Caco-2 (cell line): ENCODE data around the gene RAB1B. TPM values are rescaled to one million over a fixed set of nuclear protein-coding genes. Genes with fewer than 3 reads are reported as not detected.
A peak's percentile ranks its signal among the peaks of the same experiment; 100 is the strongest.

Experiments used
- BruUV-seq: library from RNA; stranded (reverse); fragments of 400-500 nt; replicated peaks from 2 replicates; lab custom pipeline; 2021; lab: Mats Ljungman, UMichigan
- CTCF ChIA-PET: fragments of 300-600 bp; sonication (Branson Sonifier 250); formaldehyde crosslinking; loops from one replicate; lab custom pipeline; 2022; ENCODE audit warnings: antibody characterized with exemption; lab: Charles Lee
- POLR2A ChIA-PET: fragments of 300-600 bp; sonication (Branson Sonifier 250); formaldehyde crosslinking; loops from one replicate; lab custom pipeline; 2022; ENCODE audit warnings: antibody characterized with exemption; lab: Charles Lee
- DNase-seq, 2 experiments: peaks; one replicate each; pipeline versions ENCODE4 v3.0.0 to v3.0.0-alpha.2; 2020 to 2022
- H3K27me3 ChIP-seq: replicated peaks from 2 replicates; pipeline ENCODE4 v1.6.0; 2011; ENCODE audit warnings: low read length; ENCODE audit not compliant: control insufficient read depth, insufficient read depth
- H3K36me3 ChIP-seq: 2 replicates; pipeline ENCODE4 v1.5.1; 2011; ENCODE audit warnings: low read length; ENCODE audit not compliant: control insufficient read depth, insufficient read depth
- H3K4me1 ChIP-seq: fragments of 250-450 bp; sonication (Bioruptor Pico); 2 replicates; pipeline ENCODE4 v1.5.1; 2020; ENCODE audit warnings: mild to moderate bottlenecking
- H3K4me3 ChIP-seq: 2 replicates; pipeline ENCODE4 v1.5.1; 2011; ENCODE audit warnings: low read depth, mild to moderate bottlenecking, control low read depth, low read length
- H3K9me3 ChIP-seq: fragments of 250-450 bp; sonication (Bioruptor Pico); 2 replicates; pipeline ENCODE4 v1.5.1; 2020; ENCODE audit warnings: mild to moderate bottlenecking, moderate library complexity
- H3K27ac Mint-ChIP-seq: one replicate; pipeline ENCODE4 v1.8.0; 2022; ENCODE audit warnings: mixed read lengths; ENCODE audit not compliant: unreplicated experiment
- H3K27me3 Mint-ChIP-seq: one replicate; pipeline ENCODE4 v1.8.0; 2022; ENCODE audit warnings: mixed read lengths; ENCODE audit not compliant: insufficient read depth, unreplicated experiment
- H3K36me3 Mint-ChIP-seq: one replicate; pipeline ENCODE4 v1.8.0; 2022; ENCODE audit warnings: mild to moderate bottlenecking, mixed read lengths; ENCODE audit not compliant: insufficient read depth, unreplicated experiment
- H3K4me1 Mint-ChIP-seq: one replicate; pipeline ENCODE4 v1.8.0; 2022; ENCODE audit warnings: low read depth, mixed read lengths; ENCODE audit not compliant: unreplicated experiment
- H3K4me3 Mint-ChIP-seq: one replicate; pipeline ENCODE4 v1.8.0; 2022; ENCODE audit warnings: mild to moderate bottlenecking, moderate library complexity, mixed read lengths; ENCODE audit not compliant: unreplicated experiment
- H3K9me3 Mint-ChIP-seq: one replicate; pipeline ENCODE4 v1.8.0; 2022; ENCODE audit warnings: mixed read lengths; ENCODE audit not compliant: unreplicated experiment
- intact Hi-C: fragments of 100-400 bp; cut with micrococcal nuclease; formaldehyde crosslinking; loops from one replicate; pipeline ENCODE4 v1.10.0; 2022; ENCODE audit not compliant: unreplicated experiment
- total RNA-seq: library from RNA; stranded (reverse); gene quantifications from 2 replicates; pipeline ENCODE4 v1.2.3, GENCODE V29; 2022
- TF ChIP-seq, protein P1 (sequence below), 2 experiments: fragments of 200-600 bp in 1 of 2; IDR thresholded peaks; 1 replicate in 1 of 2; 2 replicates in 1 of 2; pipeline versions ENCODE4 v1.5.1 to v1.8.0; 2011 to 2022; ENCODE audit warnings: antibody characterized with exemption in 1 of 2, control low read depth in 1 of 2, inconsistent platforms in 1 of 2, low read depth in 1 of 2, low read length in 1 of 2, mild to moderate bottlenecking in 1 of 2, moderate library complexity in 1 of 2; ENCODE audit not compliant: insufficient read depth in 1 of 2, severe bottlenecking in 1 of 2, unreplicated experiment in 1 of 2

Gene RAB1B
- total RNA-seq, 1 experiment from 2014 or later: 132 TPM

DNA sequence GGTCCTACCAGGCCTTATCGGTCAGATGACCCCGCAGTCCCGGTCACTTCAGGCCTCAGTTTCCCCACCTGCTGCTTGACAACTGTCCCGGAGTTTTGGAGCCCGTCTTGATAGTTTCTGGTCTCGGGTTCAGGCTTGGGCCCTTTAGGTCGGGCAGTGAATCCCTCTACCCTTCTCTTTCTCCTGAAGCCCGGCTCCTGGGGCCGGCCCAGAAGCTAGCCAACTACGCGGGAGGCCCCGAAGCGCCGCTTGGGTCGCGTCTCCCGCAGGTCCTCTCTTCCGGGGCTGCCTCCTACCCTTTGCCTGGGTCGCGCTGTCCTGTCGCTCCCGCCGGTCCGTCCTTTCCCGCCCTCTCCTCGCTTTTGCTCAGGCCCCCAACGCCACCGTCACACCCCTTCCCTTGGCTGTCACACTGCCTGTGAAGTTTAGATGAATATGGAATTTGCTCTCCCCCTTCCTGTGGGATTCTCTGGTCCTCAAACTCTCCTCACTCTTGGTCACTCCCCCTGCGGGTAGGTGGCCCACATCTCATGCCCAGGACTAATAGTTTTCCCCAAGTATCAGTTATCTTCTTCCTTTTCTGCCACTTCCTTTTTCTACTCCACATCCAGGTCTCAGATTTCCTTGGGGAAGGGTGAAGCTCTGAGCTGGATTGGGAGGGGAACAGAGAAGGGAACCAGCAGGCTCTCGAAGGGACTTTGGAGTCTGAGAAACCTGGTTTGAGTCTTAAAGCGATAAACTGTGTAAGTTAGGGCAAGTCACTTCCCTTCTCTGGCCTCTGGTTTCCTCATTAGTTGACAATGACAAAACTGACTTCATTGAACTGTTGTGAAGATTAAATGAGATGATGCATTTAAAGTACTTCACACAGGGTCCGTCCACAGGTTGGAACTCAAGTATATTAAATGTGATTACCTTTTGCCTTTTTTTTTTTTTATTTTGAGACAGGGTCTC, 790 bp downstream of the RAB1B start:
- Histone ChIP-seq H3K4me3 (peak overlapping the region; percentile 78), H3K9me3 (no peaks in the 10 kb centered on the region), H3K27me3 (no peaks in the 10 kb centered on the region), H3K36me3 (peaks cover 4% of the 10 kb centered on the region), H3K4me1 (no peaks in the 10 kb centered on the region)
- TF ChIP-seq, protein P1, sequence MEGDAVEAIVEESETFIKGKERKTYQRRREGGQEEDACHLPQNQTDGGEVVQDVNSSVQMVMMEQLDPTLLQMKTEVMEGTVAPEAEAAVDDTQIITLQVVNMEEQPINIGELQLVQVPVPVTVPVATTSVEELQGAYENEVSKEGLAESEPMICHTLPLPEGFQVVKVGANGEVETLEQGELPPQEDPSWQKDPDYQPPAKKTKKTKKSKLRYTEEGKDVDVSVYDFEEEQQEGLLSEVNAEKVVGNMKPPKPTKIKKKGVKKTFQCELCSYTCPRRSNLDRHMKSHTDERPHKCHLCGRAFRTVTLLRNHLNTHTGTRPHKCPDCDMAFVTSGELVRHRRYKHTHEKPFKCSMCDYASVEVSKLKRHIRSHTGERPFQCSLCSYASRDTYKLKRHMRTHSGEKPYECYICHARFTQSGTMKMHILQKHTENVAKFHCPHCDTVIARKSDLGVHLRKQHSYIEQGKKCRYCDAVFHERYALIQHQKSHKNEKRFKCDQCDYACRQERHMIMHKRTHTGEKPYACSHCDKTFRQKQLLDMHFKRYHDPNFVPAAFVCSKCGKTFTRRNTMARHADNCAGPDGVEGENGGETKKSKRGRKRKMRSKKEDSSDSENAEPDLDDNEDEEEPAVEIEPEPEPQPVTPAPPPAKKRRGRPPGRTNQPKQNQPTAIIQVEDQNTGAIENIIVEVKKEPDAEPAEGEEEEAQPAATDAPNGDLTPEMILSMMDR (IDR thresholded peaks at IDR 0.05; ENCODE audit: insufficient read depth in 1 of 2, low read depth in 1 of 2, low read length in 1 of 2, severe bottlenecking in 1 of 2, unreplicated experiment in 1 of 2): peak in 1 of 2 experiments; percentile 49
- ChIA-PET POLR2A (no interaction called here), CTCF (interaction anchor here (0.7 to 2.1 kb wide), 3 partner anchors 17 to 47 kb away, joined by 4 to 9 read pairs (median 5); no protein-coding TSS in a partner anchor)
- Mint-ChIP-seq H3K27ac (peak overlapping the region; percentile 87), H3K4me3 (peak overlapping the region; percentile 92), H3K36me3 (peaks cover 53% of the 10 kb centered on the region), H3K4me1 (peaks cover 8% of the 10 kb centered on the region), H3K27me3 (no peaks in the 10 kb centered on the region), H3K9me3 (no peaks in the 10 kb centered on the region)
- DNase-seq: peak; percentile 55 to 70
- TSS peak; percentile 58 for BruUV-seq
- intact Hi-C loops: loop anchor here (1.0 kb wide), 4 partner anchors 8 to 43 kb away; partner anchors contain the start of gene YIF1A

GRCh38 chr11:66271816-66272215, 3.4 kb downstream of the RAB1B start:
- ChIA-PET CTCF (interaction anchor here (0.5 to 0.6 kb wide), 3 partner anchors 12 to 202 kb away, joined by 3 to 9 read pairs (median 5); partner anchors contain the start of gene PACS1), POLR2A (interaction anchor here (0.6 kb wide), 1 partner anchor 17 kb away, joined by 4 read pairs; the partner anchor contains the start of gene YIF1A)
- TF ChIP-seq, protein P1 (IDR thresholded peaks at IDR 0.05; ENCODE audit: insufficient read depth in 1 of 2, low read depth in 1 of 2, low read length in 1 of 2, severe bottlenecking in 1 of 2, unreplicated experiment in 1 of 2): no peak
- H3K27me3 Mint-ChIP-seq: no peaks in the 10 kb centered on the region
- no peak overlapping the region for H3K4me3 Mint-ChIP-seq
- H3K36me3 Mint-ChIP-seq: peaks cover 64% of the 10 kb centered on the region
- Histone ChIP-seq H3K4me3 (no peak overlapping the region), H3K4me1 (no peaks in the 10 kb centered on the region), H3K36me3 (peaks cover 5% of the 10 kb centered on the region), H3K27me3 (no peaks in the 10 kb centered on the region), H3K9me3 (no peaks in the 10 kb centered on the region)
- no TSS peak for BruUV-seq
- no peaks in the 10 kb centered on the region for H3K9me3 Mint-ChIP-seq
- intact Hi-C loops: no loop called here
- DNase-seq: no peak
- no peak overlapping the region for H3K27ac Mint-ChIP-seq
- H3K4me1 Mint-ChIP-seq: peaks cover 6% of the 10 kb centered on the region

GRCh38 chr11:66272596-66272995, 4.2 kb downstream of the RAB1B start:
- peaks cover 6% of the 10 kb centered on the region for H3K4me1 ChIP-seq
- H3K4me3 ChIP-seq: no peak overlapping the region
- Mint-ChIP-seq H3K27ac (no peak overlapping the region), H3K9me3 (no peaks in the 10 kb centered on the region), H3K27me3 (no peaks in the 10 kb centered on the region), H3K4me3 (no peak overlapping the region), H3K4me1 (no peaks in the 10 kb centered on the region), H3K36me3 (peaks cover 59% of the 10 kb centered on the region)
- H3K9me3 ChIP-seq: no peaks in the 10 kb centered on the region
- no peak for DNase-seq
- TF ChIP-seq, protein P1 (IDR thresholded peaks at IDR 0.05; ENCODE audit: insufficient read depth in 1 of 2, low read depth in 1 of 2, low read length in 1 of 2, severe bottlenecking in 1 of 2, unreplicated experiment in 1 of 2): no peak
- BruUV-seq: no TSS peak
- CTCF ChIA-PET: interaction anchor here (1.2 kb wide), 1 partner anchor 51 kb away, joined by 3 read pairs; no protein-coding TSS in a partner anchor
- H3K27me3 ChIP-seq: no peaks in the 10 kb centered on the region
- POLR2A ChIA-PET: no interaction called here
- intact Hi-C loops: no loop called here
- H3K36me3 ChIP-seq: peaks cover 5% of the 10 kb centered on the region
